GM20000 (cell line): ENCODE data around the gene KPNA5.

Experiments
- DNase-seq: peaks from one replicate; pipeline ENCODE4 v3.0.0; 2012; ENCODE audit warnings: low spot score
- TF ChIP-seq, protein P1 (sequence below): IDR thresholded peaks from 2 replicates; pipeline ENCODE4 v1.5.1; 2012; ENCODE audit warnings: mild to moderate bottlenecking, control low read depth; ENCODE audit errors: extremely low read depth, missing control alignments

Gene KPNA5

DNA sequence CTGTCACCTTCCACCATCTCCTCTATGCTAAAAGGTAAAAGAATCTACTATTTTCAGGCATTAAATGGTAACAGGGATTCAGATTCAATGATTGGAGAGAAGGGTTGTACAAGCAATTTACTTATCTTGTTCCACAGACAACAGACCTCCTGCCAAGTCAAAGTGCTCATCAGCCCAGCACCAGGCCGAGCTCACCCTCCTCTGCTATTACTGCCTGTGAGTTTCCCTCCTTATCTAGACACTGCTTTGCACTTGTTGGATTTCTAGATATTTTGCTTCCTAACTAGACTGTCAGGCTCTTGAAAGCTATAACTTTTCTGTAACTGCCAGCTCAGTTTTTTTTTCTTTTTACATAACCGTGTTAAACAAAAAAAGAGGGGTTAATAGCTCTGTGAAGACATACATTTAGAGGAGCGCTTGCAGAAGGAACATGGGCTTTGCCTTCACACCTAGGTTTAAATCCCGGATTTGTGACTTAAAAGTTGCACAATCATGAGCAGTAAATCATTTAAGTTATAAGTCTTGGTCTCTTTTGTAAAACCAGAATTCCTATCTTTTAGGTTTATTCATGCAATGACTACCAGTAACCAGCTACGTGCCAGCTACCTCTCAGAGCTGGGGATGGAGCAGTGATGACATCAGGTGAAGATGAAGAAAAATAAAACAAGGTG lies 85.6 kb downstream of the KPNA5 start:
- TF ChIP-seq, protein P1, sequence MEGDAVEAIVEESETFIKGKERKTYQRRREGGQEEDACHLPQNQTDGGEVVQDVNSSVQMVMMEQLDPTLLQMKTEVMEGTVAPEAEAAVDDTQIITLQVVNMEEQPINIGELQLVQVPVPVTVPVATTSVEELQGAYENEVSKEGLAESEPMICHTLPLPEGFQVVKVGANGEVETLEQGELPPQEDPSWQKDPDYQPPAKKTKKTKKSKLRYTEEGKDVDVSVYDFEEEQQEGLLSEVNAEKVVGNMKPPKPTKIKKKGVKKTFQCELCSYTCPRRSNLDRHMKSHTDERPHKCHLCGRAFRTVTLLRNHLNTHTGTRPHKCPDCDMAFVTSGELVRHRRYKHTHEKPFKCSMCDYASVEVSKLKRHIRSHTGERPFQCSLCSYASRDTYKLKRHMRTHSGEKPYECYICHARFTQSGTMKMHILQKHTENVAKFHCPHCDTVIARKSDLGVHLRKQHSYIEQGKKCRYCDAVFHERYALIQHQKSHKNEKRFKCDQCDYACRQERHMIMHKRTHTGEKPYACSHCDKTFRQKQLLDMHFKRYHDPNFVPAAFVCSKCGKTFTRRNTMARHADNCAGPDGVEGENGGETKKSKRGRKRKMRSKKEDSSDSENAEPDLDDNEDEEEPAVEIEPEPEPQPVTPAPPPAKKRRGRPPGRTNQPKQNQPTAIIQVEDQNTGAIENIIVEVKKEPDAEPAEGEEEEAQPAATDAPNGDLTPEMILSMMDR = no peak
- DNase-seq = no peak

DNA sequence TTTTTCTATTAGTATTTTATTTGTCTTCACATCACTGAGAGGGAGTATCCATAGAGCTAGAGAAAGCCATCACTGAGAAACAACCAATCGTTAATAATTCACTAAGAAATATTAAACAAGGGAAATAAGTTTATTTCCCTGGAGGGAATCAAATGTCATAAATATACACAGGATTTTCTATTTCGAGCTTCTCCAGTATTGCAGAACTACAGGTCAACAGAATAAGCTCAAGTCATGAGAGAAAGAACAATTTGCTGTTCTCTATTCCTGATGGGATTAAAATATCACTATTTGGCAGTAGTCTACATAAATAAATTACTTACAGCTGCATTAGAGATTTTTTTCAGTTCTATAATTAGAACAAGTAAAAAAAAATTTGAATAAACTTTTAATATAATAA lies 86.7 kb downstream of the KPNA5 start:
- TF ChIP-seq, protein P1 = no peak
- no peak for DNase-seq

DNA sequence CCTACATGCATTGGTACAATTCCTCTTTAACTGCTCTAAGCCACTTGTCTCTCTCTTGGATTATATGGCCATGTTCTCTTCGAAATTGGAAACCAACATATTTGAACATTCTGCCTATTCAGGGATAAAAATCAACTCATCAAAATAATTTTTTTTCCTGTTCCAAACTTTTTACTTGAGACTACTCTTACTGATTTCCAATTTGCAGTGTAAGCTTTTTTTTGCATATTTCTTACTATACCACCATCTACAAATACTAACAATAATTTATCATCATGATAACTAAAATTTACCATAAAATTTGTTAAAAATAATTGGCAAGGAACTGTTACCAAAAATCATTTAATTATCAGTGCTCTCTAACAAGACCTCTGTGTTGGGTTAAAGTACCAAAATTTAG lies 91.4 kb downstream of the KPNA5 start:
- no peak for DNase-seq
- TF ChIP-seq, protein P1 = no peak

DNA sequence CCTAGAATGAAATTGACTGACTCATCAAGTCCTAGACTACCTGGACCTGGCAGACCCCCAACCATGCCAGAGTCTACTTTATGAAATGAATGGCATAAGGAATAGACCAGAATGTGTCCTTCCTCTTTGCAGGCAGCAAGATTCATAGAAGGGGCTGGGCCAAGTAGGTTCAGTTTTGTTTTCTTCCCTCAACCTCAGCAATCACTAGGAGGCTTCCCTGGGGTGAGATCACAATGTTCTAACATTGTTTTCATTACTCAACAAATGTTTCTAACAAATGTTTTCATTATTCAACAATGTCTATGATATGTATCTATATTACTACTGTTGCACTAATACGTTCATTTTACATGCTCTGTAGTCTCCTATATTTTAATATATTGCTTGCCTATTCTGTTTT lies 92.9 kb downstream of the KPNA5 start:
- DNase-seq = no peak

DNA sequence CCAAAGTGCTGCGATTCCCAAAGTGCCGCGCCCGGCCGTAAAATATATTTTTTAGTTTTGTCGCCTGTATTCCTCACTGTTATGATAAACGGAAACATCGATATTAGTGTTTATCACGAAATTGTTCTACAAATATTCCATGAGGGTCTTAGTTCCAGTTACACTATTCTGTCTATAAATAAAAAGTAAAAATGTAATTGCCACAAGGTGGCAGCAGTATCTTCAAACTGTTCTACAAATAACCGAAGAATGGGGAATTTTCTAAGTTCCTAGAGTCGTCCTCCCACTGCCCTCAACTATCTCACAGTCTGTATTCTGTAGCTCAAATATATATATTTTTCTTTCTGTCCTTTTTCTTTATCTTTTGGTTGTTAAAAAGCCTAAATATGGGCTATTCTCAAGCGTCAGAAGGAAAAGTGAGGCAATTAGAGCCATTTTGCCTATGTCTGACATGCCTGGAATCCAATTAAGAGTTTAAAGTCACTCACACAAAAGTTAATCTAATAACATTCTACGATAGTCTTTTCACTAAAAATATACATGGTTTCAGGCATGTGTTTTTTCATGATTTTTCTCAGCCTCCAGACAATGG lies 98.7 kb downstream of the KPNA5 start:
- DNase-seq = no peak
- TF ChIP-seq, protein P1 = no peak

More for the DNA sequence above, 92.9 kb downstream of the KPNA5 start:
- TF ChIP-seq, protein P1 = no peak

DNA sequence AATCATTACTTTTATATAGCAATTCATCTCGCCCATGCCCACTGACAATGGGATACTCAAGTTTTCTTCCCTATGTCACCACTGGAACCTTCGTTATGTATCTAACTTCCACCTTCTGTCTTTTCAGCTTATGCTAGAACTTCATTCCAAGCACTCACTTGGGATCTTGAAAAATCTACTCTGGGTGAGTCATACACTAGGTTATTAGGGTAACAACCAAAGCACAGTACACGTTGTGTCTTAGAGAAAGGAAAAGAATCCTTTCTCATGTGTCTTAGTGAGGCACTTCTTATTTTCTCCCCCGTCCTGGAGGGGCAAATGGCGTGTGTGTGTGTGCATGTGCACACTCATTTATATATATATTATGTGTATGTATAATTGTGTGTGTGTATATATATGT lies 102.8 kb downstream of the KPNA5 start:
- TF ChIP-seq, protein P1 = no peak
- DNase-seq = no peak
